GM21528 (cell line): ENCODE data around the gene EN2.

Experiments used
- ATAC-seq: cut with Tn5 transposase; IDR thresholded peaks from one replicate; pipeline ENCODE4 v1.9.1; 2021; ENCODE audit warnings: mild to moderate bottlenecking, moderate library complexity; ENCODE audit not compliant: unreplicated experiment, low FRiP score

The EN2 gene

DNA sequence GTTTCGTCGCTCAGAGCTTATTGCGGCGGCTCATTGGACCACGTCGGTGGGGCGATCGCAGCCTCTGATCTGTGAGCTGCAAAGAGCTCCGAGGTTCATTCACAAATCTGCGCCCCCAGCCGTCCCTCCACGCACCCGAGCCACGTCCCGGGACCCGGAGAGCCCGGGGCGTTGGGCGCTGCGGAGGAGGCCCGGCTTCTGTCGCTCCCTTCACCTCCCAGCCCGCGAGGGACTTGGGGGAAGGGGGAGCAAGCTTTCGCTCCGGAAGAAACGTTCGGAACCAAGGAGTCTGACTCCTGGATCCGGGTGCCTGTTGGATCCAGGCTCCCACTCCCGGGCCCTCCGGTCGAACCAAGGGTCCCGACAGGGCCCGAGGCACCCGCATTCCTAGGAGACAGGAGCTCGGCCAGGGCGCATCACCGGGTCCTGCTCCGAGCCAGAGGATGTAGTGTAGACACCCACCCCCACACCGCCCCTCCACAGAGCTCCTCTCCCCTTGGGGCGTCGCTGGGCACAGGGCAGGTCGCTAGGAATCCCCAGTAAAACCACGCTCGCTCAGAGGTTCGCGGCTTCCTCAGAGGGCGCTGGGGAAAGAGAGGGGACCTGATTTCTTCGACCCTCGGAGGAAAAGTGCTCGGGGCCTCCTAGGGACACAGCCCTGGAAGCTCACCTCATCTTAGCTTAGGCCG, 7.9 kb upstream of the EN2 start:
- ATAC-seq: no peak

- no peak for ATAC-seq
Observed at GRCh38 chr7:155450558-155450969, 7.4 kb upstream of the EN2 start.

DNA sequence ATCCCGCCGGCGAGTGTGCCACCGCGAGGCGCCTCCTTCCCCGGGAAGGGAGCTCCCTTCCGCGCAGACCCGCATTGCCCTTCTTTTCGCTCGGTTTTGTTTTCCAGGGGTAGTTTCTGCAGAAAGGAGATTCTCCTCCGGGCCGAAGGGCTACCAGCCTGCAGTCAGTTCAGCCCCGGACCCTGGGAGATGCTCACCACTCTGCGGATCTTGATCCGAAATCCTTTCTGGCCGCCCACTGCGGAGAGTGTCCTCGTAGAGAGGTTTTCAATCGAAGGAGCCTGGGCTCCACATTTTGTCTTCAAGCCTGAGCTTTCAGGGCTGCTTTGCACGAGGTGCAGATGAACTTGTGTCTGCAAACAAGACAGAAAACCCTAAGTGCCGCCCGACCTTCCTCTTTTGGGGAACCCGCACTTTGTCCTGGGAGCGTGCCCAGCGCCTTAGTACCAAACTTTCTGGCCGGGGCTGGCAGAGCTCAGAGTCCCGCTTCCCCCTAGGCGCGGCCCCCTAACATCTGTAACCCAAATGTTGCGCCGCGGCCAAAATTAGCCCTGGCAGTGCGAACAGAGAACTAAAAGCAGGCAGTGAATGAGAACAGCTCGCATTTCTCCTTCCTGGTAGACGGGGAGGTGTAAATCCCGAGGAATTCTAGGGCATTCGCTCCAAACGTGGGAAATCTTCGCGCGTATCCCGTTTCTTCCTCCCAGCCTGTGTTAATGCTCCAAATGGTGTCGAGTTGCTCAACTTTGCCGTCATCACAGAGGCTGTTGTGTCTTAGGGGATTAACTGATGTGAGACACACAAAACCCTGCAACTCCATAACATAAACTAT, 6.7 kb upstream of the EN2 start:
- no peak for ATAC-seq

DNA sequence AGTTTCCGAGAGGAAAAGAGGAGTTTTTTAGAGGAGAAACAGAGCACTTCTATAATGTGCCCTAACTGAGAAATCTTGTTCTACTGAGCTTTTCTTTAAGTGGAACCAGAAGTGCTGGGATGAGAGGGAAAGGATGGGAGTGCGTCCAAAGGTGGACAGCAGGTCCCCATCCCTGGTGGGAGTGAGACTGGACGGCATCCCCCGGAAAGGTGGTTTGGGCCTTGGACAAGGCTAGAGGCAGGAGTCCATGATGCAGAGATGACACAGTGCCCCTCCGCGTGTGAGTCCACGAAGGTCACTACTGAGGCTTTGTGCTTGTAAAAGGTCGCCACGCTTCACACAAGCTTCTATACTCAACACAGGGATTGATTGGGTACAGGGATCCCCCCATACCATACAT, 6.1 kb upstream of the EN2 start:
- ATAC-seq: no peak

GRCh38 chr7:155452505-155453295, 5.2 kb upstream of the EN2 start:
- no peak for ATAC-seq

DNA sequence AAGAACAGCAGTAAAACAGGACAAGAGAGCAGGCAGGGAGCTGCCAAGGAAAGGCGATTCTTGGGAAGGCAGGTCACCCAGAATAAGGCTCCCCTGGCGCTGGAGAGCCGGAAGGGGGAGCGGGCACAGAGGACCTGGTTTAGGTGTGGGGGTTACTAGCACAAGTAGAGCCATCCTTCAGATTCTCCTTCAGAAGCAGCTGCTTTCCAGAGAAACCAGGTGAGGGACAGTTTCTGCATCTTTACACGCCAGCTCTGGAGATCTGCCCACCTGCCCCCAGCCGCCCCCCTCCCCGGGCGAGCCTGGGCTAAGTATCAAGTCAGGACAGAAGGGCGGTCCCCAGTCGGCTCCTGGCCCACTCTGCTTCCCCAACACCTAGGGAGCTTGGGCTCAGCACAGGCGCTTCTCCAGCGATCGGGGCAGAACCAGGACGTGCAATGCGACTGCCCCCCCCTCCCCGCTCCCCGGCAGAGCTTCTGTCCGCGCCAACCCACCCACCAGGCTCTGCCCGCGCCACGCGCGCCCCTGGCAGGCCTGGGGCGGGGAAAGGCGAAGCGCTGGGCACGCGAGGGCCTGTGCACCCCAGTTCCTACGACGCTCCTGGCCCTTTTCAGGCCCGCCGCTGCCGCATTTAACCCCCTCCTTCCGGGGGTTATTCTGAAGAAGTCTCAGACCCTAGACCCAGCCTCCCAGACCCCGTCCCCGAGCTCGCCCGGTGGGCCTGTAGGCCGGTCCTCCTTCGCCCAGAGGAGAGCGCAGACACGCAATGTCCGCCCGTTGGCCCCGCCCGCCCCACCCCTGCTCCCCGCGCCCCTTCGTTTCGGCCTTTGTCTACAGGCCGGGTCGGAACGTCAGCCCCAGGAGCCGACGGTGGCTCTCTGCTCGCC, 4.4 kb upstream of the EN2 start:
- ATAC-seq: no peak

GRCh38 chr7:155454183-155455112, 3.5 kb upstream of the EN2 start:
- no peak for ATAC-seq

DNA sequence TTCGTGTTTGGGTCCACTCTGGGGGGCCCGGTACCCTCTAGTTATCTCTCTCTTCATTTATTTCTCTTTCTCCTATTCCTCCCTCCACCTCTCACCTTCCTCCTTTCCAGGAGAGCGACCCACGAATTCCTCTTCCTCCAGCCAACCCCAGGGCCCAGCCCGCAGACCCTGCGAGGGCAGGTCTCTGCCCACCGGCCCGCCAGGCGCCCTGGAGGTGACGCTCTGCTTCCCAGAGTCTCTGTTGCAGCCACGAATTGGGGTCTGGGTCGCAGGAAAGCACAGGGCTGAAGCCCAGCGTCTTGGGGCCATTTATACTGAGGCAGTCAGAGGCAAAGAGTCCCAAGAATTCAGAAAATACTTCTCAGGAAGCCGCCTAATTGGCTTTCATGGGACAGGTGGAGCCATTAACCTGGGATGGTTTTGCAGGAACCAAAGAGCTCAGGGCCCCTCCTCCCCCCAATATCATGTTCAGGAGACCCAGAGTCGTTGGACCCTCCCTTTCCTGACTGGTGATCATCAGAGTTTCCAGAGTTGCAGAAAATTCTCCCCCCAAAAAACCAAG, 2.7 kb upstream of the EN2 start:
- ATAC-seq: no peak

DNA sequence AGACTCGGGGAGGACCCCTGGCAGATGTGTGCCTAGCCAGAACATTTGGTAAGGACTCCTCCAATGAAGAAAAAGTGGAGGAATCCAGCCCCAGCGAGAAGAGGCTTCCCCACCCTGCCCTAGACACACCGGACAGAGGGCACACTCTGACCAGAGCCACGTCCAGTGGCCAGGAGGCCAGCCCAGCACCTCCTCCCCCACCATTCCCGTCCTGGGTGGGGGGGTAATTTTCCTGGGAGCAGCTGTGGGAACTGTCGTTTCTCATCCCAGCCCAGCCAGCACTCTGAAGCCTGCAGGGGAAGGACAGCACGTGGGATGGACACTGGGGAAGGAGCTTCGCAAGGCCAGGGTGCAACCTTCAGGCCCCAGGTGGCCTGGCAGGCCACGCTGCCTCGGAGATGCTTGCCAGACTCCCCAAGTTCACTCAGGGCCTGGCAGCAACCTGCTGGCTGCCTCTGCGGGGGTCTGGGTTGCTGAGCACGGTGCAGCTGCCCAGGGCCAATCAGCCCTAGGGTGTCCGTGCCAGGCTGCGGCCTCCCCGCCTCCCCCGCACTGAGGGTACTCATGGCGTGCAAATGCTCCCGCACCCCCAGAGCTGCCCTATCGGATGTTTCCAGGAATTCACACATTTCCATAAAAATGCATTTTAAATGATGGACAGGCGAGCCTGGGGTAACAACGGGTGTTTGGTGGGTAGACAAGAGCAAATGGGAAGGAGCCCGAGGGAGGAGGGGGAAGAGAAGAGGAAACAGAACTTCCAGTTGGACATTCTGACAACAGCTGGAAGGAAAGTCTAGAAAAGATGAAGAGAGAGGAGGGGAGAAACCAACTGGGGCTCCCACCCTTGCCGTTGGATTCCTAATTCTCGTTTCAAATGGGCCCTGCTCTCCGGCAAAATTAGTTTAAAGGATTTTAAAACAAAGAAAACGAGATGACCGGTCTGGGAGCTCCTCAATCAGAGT, 1.9 kb upstream of the EN2 start:
- no peak for ATAC-seq

- ATAC-seq: no peak
Observed at GRCh38 chr7:155456738-155457543, 988 bp upstream of the EN2 start.

DNA sequence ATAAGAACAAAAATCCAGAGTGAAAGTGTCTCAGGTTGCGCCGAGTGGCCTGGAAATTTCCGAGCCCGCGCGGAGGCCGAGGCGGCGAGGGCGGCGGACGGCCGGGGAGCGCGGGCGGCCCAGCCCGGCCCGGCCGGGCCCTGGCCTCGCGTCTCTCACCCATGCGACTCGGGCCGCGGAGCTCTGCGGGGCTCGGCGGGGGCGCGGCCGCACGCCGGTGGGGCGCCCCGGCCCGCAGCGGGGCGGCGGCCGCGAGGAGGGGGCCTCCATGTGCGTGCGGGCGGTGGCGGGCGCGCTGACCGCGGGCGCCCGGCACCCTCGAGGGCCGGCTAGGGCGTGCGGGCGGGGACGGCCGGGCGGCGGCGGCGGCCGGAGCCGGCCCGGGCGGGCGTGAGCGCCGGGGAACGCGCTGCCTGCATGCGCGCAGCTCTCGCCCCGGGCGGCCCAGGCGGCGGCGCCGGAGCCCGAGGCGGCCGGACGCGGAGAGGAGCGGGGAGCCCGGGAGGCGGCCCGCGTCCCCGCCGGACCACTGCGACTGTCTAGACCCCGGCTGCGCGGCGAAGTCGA, 302 bp upstream of the EN2 start:
- ATAC-seq: no peak

- ATAC-seq: no peak
Observed at GRCh38 chr7:155458878-155459699, 1.2 kb downstream of the EN2 start.

DNA sequence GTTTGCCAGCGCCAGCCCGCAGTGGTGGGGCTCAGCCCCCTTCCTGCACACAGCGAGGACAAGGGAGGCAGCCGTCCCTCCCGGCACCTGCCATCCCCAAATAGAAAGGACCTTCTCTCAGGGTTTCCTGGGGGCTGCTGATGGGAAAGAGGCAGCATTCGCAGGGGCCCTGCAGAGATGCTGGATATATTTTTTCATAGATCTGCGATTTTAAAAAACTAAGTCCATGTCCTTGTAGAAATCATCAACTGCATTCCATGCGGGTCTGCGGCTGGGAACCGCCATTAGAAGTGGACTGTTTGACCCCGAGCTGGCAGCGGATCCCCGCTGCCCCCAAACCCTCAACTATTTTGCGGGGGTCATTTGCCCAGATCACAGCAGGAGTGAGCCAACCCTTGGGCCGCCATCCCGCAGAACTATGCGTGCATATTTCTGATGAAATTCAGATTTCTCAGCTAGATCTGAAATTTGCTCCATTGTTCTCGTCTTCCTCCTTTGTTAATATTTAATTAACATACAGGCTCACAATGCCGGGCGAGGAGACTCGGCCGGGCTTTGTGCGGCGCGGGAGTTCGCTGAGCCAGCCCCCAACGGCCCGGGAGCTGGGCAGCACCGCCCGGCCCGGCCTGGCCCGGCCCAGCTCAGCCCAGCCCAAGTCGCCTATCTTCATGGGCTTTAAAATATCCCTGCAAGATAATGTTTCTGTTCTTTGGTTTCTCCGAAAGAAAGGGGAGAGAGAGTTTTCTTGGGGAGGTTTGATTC, 2.0 kb downstream of the EN2 start:
- no peak for ATAC-seq

DNA sequence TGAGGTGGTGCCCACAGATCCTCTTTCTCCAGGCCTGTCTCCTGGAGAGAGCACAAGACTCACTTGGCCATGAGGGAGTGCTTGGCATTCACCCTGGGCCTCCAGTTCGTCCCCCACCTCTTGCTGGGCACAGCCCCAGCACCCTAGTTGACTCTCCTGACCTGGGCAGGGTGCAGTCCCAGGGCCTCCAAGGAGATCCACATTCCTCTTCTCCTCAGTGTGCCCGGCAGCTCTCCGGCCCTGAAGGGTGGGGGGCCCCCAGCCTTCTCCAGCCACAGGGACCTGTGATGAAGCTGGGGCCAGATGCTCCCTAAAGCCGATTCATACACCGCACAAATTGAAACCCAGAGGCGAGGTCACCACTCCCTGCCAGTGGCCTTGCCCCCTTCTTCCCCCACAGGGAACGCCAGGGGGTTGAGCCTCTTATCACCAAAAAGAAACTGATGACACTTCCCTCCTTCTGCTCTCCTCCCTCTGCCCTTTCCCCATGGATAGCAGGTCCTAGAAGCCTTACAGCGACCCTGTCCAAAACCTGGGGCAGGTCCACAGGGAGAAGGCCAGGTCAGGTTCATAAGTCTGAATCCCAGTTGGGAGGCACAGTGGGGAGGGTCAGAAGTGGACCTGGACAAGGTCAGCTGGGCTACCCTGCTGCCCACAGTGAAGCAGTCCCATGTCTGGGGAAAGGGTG, 3.1 kb downstream of the EN2 start:
- ATAC-seq: no peak

- ATAC-seq: no peak
Observed at GRCh38 chr7:155461631-155462030, 3.7 kb downstream of the EN2 start.
